Raji (cell line): ENCODE results near the gene NR2C1.

Experiments
- POLR2A ChIP-seq: IDR thresholded peaks from 2 replicates; pipeline ENCODE4 v1.6.1; 2011; ENCODE audit warnings: low read depth, low read length, control low read depth; ENCODE audit not compliant: insufficient read depth

NR2C1 gene

GRCh38 chr12:95072900-95073697 is at the start of gene NR2C1:
Gene NR2C1 (minus strand): TSS chr12:95073618. CDS start chr12:95067384, 6,234 bp downstream.
- TF ChIP-seq POLR2A = peak; percentile 78

GRCh38 chr12:95118788-95119179 is 45.4 kb upstream of the NR2C1 start:
- no peak for TF ChIP-seq POLR2A

GRCh38 chr12:95118138-95118787 is 44.8 kb upstream of the NR2C1 start:
- TF ChIP-seq POLR2A = no peak

- TF ChIP-seq POLR2A = no peak
Observed at GRCh38 chr12:95117178-95117599, 43.8 kb upstream of the NR2C1 start.

- TF ChIP-seq POLR2A = no peak
Observed at GRCh38 chr12:95116773-95117172, 43.4 kb upstream of the NR2C1 start.

GRCh38 chr12:95116341-95116740 is 42.9 kb upstream of the NR2C1 start:
- no peak for TF ChIP-seq POLR2A

GRCh38 chr12:95115641-95116040 is 42.2 kb upstream of the NR2C1 start:
- no peak for TF ChIP-seq POLR2A

GRCh38 chr12:95114766-95115405 is 41.5 kb upstream of the NR2C1 start:
- TF ChIP-seq POLR2A = no peak

GRCh38 chr12:95107362-95107761 is 33.9 kb upstream of the NR2C1 start:
- TF ChIP-seq POLR2A = no peak

- TF ChIP-seq POLR2A = no peak
Observed at GRCh38 chr12:95105540-95105939, 32.1 kb upstream of the NR2C1 start.

GRCh38 chr12:95104919-95105452 is 31.6 kb upstream of the NR2C1 start:
- no peak for TF ChIP-seq POLR2A

- no peak for TF ChIP-seq POLR2A
Observed at GRCh38 chr12:95102916-95103671, 29.7 kb upstream of the NR2C1 start.

GRCh38 chr12:95100264-95101190 is 27.1 kb upstream of the NR2C1 start:
- TF ChIP-seq POLR2A = no peak

- no peak for TF ChIP-seq POLR2A
Observed at GRCh38 chr12:95099270-95099790, 25.9 kb upstream of the NR2C1 start.

- no peak for TF ChIP-seq POLR2A
Observed at GRCh38 chr12:95096852-95097251, 23.4 kb upstream of the NR2C1 start.
